ENCODE data around the gene HINT2.

DNA sequence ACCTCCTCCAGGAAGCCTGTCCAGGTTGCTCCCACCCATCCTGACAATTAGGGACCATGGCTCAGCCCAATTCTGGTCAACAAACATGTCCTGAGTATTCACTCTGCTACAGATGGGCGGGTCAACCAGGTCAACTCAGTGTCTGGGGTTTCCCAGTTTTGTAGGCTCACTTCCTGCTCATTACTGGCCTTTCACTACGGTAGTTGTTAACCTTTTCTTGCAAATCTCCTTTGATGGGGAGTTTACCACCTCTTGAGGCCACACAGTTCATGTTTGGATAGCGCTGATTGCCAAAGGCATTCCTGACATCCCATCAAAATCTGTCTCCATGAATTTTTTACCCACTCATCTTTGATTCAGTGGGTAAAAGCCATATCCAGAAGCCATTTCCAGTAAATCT lies 28.0 kb upstream of the HINT2 start:
- TF ChIP-seq, protein P1, sequence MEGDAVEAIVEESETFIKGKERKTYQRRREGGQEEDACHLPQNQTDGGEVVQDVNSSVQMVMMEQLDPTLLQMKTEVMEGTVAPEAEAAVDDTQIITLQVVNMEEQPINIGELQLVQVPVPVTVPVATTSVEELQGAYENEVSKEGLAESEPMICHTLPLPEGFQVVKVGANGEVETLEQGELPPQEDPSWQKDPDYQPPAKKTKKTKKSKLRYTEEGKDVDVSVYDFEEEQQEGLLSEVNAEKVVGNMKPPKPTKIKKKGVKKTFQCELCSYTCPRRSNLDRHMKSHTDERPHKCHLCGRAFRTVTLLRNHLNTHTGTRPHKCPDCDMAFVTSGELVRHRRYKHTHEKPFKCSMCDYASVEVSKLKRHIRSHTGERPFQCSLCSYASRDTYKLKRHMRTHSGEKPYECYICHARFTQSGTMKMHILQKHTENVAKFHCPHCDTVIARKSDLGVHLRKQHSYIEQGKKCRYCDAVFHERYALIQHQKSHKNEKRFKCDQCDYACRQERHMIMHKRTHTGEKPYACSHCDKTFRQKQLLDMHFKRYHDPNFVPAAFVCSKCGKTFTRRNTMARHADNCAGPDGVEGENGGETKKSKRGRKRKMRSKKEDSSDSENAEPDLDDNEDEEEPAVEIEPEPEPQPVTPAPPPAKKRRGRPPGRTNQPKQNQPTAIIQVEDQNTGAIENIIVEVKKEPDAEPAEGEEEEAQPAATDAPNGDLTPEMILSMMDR (IDR thresholded peaks at IDR 0.05) = no peak
- TF ChIP-seq POLR2A (IDR thresholded peaks at IDR 0.05) = no peak

Data from body of pancreas (tissue), 4 donors.